ENCODE measurements around the gene PAN2. TPM values are rescaled to one million over a fixed set of nuclear protein-coding genes. Genes with fewer than 3 reads are reported as not detected.

The PAN2 gene
- total and polyA plus RNA-seq, 2 donors from 2014 or later = 27.1 to 83.0 TPM

DNA sequence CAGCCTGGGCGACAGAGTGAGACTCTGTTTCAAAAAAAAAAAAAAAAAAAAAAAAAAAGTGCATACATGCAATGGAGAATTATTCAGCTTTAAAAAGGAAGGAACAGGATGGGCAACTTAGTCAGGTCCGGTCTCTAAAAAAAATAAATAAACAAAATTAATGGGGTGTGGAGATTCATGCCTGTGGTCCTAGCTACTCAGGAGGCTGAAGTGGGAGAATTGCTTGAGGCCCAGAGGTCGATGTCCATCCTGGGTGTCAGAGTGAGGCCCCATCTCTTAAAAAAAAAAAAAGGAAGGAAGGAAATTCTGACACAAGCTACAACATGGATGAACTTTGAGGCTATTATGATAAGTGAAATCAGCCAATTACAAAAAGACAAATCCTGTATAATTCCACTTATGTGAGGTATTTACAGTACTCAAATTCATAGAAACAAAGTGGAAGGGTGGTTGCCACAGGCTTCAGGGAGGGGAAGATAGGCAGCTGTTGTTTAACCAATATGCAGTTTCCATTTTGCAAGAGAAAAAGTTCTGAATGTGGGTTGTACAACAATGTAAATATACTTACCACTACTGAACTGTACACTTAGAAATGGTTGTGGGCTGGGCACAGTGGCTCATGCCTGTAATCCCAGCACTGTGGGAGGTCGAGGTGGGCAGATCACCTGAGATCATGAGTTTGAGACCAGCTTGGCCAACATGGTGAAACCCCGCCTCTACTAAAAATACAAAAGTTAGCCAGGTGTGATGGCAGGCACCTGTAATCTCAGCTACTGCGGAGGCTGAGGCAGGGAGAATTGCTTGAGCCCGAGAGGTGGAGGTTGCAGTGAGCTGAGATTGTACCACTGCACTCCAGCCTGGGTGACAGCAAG is 41.2 kb upstream of the PAN2 start:
- intact Hi-C loops (cut with DNase I) = no loop called here
- H3K36me3 ChIP-seq (ENCODE audit: control insufficient read depth in 2 of 3, insufficient read depth in 3 of 3, low read length in 3 of 3) = no peaks in the 10 kb centered on the region
- no peaks in the 10 kb centered on the region for H3K4me1 ChIP-seq (ENCODE audit: control insufficient read depth in 2 of 3, insufficient read depth in 2 of 3, low read depth in 1 of 3, low read length in 3 of 3)
- no peaks in the 10 kb centered on the region for H3K27me3 ChIP-seq (ENCODE audit: control insufficient read depth, insufficient read depth, low read length)
- H3K9ac ChIP-seq (ENCODE audit: low read length in 3 of 3) = no peak overlapping the region
- no peak overlapping the region for H3K27ac ChIP-seq (ENCODE audit: low read depth in 2 of 2, low read length in 2 of 2)
- TF ChIP-seq, protein P1, sequence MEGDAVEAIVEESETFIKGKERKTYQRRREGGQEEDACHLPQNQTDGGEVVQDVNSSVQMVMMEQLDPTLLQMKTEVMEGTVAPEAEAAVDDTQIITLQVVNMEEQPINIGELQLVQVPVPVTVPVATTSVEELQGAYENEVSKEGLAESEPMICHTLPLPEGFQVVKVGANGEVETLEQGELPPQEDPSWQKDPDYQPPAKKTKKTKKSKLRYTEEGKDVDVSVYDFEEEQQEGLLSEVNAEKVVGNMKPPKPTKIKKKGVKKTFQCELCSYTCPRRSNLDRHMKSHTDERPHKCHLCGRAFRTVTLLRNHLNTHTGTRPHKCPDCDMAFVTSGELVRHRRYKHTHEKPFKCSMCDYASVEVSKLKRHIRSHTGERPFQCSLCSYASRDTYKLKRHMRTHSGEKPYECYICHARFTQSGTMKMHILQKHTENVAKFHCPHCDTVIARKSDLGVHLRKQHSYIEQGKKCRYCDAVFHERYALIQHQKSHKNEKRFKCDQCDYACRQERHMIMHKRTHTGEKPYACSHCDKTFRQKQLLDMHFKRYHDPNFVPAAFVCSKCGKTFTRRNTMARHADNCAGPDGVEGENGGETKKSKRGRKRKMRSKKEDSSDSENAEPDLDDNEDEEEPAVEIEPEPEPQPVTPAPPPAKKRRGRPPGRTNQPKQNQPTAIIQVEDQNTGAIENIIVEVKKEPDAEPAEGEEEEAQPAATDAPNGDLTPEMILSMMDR (IDR thresholded peaks at IDR 0.05; ENCODE audit: borderline replicate concordance, extremely low read depth, insufficient read depth) = no peak
- no peaks in the 10 kb centered on the region for H3K9me3 ChIP-seq (ENCODE audit: control insufficient read depth in 2 of 3, insufficient read depth in 1 of 3, low read length in 3 of 3)
- DNase-seq (peak in 2 of 5 donors; percentile 44 to 48), FAIRE-seq (no peak)
- H3K4me3 ChIP-seq (ENCODE audit: low read length in 3 of 3) = no peak overlapping the region

DNA sequence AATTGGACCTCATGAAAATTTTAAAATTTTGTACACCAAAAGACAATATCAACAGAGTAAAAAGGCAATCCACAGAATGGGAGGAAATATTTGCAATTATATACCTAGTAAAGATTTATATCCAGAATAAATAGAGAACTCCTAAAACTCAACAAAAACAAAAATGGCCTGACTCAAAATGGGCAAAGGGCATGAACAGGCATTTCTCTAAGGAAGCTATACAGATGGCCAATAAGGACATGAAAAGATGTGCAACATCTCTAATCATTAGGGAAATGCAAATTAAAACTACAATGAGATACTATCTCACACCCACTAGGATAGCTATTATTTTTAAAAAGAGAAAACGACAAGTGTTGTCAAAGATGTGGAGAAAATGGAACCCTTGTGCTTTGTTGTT is 39.7 kb upstream of the PAN2 start:
- no peaks in the 10 kb centered on the region for H3K36me3 ChIP-seq (ENCODE audit: control insufficient read depth in 2 of 3, insufficient read depth in 3 of 3, low read length in 3 of 3)
- no peaks in the 10 kb centered on the region for H3K4me1 ChIP-seq (ENCODE audit: control insufficient read depth in 2 of 3, insufficient read depth in 2 of 3, low read depth in 1 of 3, low read length in 3 of 3)
- DNase-seq (no peak), FAIRE-seq (no peak)
- TF ChIP-seq, protein P1 (IDR thresholded peaks at IDR 0.05; ENCODE audit: borderline replicate concordance, extremely low read depth, insufficient read depth) = no peak
- no peak overlapping the region for H3K9ac ChIP-seq (ENCODE audit: low read length in 3 of 3)
- H3K27me3 ChIP-seq (ENCODE audit: control insufficient read depth, insufficient read depth, low read length) = no peaks in the 10 kb centered on the region
- H3K27ac ChIP-seq (ENCODE audit: low read depth in 2 of 2, low read length in 2 of 2) = no peak overlapping the region
- no peak overlapping the region for H3K4me3 ChIP-seq (ENCODE audit: low read length in 3 of 3)
- intact Hi-C loops (cut with DNase I) = no loop called here
- no peaks in the 10 kb centered on the region for H3K9me3 ChIP-seq (ENCODE audit: control insufficient read depth in 2 of 3, insufficient read depth in 1 of 3, low read length in 3 of 3)

DNA sequence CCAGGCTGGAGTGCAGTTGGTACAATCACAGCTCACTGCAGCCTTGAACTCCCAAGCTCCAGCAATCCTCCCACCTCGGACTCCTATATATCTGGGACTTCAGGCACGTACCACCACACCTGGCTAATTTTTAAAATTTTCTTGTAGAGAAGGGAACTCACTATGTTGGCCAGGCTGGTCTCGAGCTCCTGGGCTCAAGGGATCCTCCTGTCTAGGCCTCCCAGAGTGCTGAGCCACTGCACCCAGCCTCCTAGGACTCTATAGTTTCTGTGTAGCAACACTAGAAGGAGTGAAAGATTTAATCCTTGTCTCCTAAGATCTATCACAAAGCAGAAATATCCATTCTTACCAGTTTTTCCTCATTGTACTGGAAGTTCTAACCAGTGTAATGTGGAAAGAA is 33.1 kb upstream of the PAN2 start:
- FAIRE-seq (no peak), DNase-seq (no peak)
- no peak overlapping the region for H3K27ac ChIP-seq (ENCODE audit: low read depth in 2 of 2, low read length in 2 of 2)
- H3K9ac ChIP-seq (ENCODE audit: low read length in 3 of 3) = no peak overlapping the region
- no peak overlapping the region for H3K4me3 ChIP-seq (ENCODE audit: low read length in 3 of 3)
- no peaks in the 10 kb centered on the region for H3K27me3 ChIP-seq (ENCODE audit: control insufficient read depth, insufficient read depth, low read length)
- TF ChIP-seq, protein P1 (IDR thresholded peaks at IDR 0.05; ENCODE audit: borderline replicate concordance, extremely low read depth, insufficient read depth) = no peak
- no peaks in the 10 kb centered on the region for H3K4me1 ChIP-seq (ENCODE audit: control insufficient read depth in 2 of 3, insufficient read depth in 2 of 3, low read depth in 1 of 3, low read length in 3 of 3)
- no peaks in the 10 kb centered on the region for H3K36me3 ChIP-seq (ENCODE audit: control insufficient read depth in 2 of 3, insufficient read depth in 3 of 3, low read length in 3 of 3)
- intact Hi-C loops (cut with DNase I) = no loop called here
- no peaks in the 10 kb centered on the region for H3K9me3 ChIP-seq (ENCODE audit: control insufficient read depth in 2 of 3, insufficient read depth in 1 of 3, low read length in 3 of 3)

Measured in kidney (tissue), 14 donors.